GM19238 (cell line): ENCODE data around the gene GPD2.

Experiments
- DNase-seq: peaks from one replicate; pipeline ENCODE4 v3.0.0; 2011; ENCODE audit warnings: low spot score; ENCODE audit not compliant: insufficient read length

GPD2 gene

DNA sequence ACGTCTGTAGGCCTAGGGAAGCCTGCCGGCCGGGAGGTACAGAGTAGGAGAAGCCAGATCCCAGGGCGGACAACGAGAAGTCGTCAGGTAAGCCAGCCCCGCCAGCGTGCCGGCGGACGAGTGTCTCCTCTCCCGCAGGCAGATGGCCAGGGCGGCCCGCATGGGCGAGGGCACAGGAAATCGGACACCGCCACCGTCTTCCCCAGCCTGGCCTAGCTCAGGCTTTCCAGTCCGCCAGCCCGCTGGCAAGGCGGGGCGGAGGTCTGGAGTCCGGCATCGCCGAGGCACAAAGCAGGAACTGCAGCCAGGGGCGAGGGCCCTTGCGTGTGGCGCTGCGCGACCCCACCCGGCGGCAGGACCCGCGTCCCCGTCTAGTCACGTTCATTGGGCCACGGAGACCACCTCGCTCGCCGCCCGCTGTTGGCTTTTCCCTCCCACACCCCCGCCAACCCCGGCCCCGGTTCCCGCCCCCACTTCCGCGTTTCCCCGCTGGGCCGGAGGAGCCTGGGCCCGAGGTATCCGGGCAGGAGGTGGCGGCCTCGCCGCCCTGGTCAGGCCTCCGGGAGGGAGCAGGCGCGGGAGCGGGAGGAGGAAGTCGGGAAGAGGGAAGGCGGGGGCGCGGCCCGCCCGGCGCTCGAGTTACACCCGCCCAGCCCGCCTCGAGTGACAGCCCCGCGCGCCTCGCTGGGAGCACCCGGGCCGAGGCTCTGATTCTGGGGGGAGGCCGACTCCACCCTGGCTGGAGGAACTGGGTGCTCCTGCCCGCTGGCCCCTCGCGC is at the start of gene GPD2:
GPD2 (plus strand) TSS at position 662 of the 779 bp plus-strand sequence. CDS start 39,727 bp downstream, outside the sequence.
- DNase-seq: peak; percentile 52

DNA sequence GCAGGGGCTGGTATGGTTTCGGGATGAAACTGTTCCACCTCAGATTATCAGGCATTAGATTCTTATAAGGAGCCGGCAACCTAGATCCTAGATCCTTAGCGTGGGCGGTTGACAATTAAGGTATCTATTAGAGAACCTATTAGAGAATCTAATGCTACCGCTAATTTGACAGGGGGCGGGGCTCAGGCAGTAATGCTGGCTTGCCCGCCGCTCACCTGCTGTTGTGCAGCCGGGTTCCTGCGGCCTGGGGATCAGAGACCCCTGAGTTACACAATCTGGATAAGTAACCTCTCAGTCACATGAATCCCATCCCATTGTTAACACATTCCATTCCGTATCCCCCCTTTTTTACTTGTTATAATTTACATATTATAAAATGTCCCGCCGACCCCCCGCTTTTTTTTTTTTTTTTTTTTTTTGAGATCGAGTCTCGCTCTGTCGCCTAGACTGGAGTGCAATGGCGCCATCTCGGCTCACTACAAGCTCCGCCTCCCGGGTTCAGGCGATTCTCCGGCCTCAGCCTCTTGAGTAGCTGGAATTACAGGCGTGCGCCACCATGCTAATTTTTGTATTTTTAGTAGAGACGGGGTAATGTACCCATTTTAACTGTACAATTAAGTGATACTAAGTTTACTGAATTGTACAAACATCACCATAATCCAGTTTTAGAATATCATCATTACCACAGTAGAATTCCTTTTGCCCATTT is 42.0 kb upstream of the GPD2 start:
- DNase-seq: no peak

DNA sequence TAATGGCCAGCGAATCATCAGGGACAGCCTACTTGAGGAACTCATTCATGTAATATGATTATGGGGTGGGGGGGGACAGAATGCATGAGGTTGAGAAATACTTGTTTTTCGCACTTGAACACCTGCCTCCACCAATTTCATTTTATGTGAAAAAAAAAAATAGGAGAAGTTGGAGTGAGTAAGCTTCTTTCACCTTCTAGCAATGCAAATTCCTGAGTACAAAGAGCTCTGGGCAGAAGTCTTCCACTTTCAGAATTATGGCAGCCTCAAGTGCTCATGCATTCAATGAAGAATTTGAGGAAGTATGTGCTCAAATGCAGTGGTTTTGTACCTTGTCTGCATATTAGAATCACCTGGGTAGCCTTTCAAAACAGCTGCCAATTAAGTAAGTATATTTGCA is 40.1 kb upstream of the GPD2 start:
- no peak for DNase-seq

DNA sequence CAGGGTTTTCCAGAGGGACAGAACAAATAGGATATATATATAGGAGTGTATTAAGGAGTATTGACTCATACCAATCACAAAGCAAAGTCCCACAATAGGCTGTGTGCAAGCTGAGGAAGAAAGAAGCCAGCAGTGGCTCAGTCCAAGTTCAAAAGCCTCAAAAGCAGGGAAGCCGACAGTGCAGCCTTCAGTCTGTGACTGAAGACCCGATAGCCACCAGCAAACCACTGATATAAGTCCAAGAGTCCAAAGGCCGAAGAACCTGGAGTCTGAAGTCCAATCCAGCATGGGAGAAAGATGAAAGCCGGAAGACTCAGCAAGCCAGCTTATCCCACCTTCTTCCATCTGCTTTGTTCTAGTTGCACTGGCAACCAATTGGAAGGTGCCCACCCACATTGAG is 39.0 kb upstream of the GPD2 start:
- DNase-seq: no peak

DNA sequence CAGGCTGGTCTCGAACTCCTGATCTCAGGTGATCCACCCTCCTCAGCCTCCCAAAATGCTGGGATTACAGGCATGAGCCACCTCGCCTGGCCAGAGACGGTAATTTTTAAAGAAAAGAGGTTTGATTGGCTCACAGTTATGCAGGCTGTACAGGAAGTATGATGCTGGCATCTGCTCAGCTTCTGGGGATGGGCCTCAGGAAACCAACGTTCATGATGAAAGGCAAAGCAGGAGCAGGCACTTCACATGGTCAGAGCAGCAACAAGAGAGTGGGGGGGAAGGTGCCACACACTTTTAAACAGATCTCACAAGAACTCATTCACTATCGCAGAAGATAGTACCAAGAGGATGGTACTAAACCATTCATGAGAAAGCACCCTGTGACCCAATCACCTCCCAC is 38.0 kb upstream of the GPD2 start:
- no peak for DNase-seq

DNA sequence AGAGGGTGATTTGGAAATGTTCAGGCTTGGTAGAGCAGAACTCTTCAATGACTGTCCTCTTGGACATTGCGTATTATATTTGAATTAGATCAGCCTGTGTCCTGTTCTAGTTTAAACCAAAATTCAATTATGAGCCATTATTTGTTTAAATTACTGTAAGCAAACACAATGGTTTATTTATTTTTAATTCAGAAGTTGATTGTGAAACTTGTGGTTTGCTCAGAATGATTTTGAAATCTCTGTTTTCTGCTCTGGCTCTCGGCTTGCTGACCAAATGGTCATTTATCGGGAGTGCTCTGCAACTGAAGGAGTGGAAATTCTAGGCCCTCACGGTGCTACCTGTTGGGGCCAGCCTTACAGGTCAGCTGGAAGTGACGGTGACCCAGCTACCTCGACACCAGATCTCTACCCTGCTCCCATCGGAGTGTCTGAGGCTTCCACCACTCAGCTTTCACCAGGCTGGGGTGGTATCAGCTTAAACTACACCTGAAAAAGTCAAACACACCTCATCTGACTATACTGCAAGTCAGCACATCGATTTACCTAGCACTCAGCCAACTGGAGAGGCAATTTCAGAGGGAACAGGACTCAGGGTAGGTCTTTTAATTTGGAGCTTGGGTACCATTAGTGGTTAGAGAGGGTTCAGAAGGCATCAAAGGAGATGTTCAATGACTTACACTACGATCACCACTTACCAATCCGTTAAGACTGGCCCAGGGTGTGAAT is 36.8 kb upstream of the GPD2 start:
- no peak for DNase-seq

DNA sequence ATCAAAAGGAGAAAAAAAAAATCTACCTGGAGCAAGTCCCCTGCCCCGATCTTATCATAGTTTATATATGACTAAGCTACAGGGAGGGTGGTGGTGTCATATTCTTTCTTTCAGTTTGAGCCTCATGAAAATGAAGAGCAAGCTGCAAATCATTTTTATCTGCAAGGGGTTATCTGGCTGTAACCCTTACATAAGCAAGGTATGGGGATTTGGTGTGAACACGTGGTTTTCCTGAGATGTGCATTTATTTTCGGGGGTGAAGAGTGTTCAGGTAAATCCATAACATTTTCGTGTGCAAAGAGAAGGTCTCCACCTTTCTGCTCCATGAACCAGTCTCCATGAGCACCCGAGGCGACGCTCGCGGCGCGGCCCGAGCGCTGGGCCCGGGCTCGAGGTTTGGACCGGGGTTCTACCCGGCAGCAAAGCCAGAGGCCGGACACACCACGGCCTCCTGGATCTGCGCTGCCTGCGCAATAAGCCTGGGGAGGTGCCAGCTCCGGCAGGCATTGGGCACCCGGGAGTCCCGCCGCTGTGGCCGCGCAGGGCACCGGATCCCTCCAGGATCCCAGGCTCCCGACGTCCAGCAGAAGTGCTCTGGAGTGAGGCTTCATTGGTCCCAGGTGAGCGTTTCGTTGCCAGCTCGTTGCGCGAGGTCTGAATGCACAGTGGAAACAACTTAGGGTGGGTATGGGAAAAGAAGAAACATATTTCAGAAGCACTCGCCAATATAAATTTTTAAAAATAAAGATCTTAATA is 36.1 kb upstream of the GPD2 start:
- DNase-seq: peak; percentile 35

DNA sequence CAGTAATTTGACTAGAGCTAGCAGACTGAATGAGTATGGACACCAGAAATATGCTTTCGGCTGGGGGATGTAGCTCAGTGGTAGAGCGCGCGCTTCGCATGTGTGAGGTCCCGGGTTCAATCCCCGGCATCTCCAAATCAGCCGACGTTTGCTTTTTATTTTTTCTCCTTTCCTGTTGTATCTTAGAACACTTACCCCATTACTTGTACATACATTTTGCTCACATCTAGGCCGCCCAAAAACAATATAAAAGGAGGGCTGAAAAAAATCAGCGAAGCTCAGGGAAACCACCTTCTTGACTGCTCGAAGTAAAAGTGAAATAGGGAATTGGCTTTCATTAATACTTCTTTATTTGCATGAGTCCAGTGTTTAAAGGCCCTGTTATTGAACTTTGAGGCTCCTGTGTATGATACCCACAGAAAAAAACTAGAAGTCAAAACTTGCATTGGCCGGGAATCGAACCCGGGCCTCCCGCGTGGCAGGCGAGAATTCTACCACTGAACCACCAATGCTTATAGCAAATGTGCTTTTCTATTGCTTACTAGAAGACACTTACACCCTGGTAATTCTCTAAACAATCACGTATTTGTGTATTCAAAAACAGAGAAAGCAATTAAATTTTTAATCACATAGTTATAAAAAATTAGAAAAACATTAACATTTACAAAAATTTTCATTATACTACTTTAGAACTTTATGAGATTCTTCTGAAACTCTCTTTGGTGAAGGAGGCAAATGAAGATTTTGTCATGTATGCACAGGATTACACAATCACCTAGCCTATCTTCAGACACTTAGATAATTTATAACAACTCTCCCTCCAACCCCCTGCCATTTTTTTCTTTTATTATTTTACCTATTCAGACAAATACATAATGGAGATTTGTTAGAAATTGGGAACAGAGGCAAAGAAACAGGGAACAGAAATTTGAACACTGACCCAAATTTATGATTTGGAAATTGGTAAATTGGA is 35.2 kb upstream of the GPD2 start:
- no peak for DNase-seq

DNA sequence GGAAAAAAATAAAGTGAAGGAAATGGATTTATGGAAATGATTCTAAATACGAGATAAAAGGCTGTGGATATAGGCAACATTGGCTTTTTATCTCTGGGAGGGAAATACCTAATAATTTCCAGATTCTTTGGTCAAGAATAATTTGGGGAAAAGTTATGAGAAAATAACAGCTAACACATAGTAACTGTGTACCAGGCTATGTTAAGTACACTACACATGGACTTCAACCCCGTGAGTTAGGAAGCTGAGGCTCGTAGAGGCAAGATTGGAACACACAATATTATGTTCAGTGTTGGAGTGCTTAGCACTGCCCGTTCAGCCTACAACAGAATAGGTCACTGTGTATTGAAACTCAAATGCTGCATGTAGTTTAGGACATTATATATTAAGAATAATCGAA is 34.3 kb upstream of the GPD2 start:
- DNase-seq: no peak

DNA sequence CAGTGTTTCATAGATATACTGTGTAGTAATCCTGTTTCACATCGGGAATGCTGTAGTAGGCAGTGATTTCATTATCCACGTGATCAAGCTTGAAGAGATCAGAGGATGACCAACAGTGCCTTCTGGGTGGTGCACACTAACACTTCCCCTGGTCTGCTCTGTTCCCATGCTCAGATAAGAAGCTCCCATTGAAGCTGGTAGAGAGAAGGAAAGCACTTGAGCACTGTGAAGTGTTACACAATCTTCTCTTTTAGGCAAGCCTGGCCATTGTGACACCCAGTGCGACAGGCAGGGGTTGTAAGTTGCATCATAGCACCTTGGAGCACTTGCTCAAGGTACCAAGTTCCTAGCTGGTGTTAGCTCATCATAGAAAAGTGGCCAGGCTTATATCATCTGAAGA is 30.6 kb upstream of the GPD2 start:
- DNase-seq: no peak

DNA sequence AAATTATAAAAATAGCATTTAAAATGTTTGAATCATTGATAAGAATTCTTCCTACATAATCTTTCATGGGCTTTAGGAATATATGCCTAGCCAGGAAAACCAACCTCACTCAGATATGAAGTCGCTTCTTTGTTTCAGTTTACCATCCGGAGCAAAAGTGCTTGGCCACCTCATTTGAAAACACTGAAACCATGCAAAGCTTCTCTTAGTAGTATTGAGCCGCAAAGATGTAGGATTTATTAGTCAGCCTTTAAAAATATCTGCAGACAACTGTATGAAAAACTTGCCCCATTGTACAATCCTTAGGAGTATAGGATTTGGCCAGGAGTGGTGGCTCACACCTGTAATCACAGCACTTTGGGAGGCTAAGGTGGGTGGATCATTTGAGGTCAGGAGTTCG is 24.3 kb upstream of the GPD2 start:
- no peak for DNase-seq

DNA sequence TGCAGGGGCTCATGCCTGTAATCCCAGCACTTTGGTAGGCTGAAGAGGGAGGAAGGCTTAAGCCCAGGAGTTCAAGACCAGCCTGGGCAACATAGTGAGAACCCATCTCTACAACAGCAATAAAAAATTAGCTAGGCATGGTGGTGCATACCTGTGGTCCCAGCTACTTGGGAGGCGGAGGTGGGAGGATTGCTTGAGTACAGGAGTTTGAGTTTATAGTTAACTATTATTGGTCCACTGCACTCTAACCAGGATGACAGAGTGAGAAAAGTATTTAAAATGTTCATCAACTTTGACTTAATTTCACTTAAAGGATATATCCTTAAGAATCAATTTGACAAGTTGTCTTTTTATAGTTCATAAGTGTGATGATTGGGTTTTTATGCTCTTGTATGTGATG is 14.3 kb upstream of the GPD2 start:
- DNase-seq: no peak

DNA sequence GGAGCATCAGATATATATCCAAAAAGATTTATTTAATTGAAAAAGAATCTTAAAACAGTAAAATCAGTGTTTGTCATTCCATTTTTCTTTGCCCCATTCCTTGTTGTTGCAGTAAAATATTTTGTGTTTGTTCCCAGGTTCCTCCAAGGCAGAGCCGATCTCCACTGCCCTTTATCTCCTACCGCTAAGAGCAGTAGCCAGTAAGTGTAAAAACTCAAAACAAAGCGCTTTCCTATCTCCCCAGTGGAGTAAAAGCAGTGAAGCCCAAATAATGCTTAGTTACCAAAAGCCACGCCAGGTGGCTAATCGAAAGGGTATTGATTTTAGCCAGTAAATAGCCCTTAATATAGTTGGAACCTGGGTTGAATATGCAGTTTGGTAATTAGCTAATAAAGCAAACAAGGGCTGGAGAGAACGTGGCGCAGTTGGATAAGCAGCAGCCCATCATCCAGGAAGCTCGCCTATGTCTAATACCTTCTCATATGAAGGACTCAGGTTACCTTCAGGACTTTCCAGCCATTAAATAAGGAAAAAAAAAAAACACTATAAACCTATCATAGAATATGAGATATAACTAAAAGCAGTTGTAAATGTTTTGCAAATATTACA is 12.4 kb upstream of the GPD2 start:
- no peak for DNase-seq

DNA sequence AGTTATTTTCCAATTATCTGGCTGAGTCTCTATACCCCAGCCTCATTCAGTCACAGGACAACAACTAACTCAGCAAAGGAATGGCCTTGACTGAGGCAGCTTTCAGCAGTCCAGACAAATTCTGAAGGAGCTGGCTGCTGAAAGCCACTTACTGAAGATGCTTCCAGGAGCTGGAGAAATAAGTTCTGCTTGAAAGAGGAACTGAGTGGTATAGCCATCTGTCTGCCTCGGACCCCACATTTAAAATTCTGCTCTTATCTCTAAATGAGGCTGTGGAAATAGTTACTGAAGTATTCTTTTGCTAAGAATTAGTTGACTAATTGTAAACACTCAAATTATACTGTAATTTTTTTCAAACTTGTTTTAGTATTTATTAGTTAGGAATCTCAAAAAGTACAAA is 9.1 kb upstream of the GPD2 start:
- DNase-seq: no peak

DNA sequence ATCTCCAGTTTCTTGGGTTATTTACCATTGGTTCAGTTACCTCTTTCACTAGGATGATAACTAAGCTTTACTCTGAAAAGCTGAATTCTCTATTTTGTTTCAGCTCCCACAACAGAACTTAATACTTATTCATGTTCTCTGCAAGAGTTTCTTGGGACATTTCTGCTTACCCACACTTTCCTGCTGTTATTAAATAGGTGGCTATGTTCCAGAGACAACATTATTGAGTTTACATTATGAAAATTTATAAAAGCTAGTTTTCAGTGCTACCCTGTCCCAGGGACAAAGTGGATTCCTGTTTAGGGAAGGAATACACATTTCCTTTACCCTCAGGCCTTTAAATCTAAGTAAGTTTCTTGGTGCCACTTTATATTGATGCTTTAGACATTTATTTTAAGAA is 7.0 kb upstream of the GPD2 start:
- no peak for DNase-seq

DNA sequence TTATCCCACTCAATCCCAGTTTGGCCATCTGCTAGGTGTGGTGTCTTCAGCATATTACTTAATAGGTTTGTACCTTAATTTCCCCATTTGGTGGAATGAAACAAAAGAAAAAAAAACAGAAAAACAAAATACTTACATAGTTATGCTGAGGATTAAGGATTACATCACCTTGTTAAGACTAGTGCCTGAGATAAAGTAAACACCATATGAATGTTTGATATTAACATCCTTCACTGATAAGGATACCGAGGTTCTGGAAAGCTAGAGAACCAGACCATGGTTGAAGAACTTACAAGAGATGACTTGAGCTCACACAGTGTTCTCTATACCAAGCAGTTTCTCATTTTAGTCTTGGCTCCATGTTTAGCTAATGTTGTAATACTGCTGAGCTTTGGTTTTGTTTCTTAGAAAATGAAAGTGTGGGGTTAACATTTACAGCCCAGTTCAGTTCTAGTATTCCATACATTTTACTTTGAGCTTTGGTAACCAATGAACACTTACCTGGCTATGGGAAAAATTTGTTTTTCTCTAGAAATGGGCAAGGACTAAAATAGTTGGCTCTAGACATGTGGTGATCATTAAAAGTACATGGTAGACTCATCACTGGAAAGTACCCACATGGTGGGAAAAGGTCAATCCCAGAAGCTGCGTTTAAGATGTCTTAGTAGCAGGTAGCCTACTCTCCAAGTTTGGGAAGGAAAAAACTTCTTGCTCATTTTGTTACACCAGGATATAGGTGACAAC is 5.8 kb upstream of the GPD2 start:
- DNase-seq: no peak

DNA sequence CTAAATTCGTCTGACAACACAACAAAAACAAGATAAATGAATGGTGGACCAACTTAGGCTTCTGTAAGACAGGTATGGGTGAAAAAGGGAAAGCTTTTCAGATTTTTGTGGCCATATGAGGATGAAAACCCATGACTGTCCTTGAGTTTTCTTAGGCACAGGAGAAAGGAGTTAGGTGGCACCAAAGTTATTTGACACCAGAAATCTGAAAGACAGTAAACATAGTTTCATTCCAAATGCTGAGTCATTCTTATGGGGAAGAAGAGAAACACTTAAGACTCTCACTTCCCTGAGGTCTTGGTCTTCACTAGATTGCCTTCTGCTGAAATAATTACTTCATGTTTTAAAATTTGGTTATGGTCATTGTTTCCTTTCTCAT is 5.2 kb upstream of the GPD2 start:
- DNase-seq: peak; percentile 23

DNA sequence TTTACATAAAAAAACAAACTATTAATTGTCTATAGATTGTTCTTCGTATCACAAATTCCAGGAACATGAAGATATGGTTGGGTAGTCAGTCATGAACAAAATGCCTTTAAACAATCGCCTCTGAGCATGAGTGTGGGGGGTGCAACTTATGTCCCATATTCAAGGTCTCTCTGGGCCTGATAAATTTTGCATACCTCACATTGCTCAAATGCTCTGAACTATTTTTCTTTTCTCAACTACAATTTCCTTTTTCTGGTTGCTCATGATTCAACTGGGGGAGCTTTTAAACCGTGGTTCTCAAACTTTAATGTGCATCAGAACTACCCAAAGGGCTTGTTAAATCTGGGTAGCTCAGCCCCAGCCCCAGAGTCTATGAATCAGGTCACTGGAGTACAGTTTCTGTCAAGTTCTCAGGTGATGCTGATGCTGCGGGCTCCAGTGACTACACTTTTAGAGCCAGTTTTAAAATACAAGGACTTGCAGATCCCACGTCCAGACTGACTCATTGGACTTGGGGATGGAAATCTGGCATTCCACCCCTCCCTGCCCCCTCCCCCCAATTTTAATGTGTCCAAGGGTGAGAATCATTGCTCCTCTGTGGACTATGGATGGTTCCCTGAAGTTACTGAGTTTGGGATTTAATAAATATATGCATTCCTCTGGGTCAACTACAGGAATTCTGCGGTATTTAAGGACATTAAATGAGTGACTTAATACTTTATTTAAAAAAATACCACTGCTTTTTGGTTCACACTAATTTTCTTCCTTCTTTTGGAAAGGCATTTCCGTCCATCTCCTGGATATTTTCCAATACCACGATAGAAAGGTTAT is 1.5 kb upstream of the GPD2 start:
- DNase-seq: no peak

DNA sequence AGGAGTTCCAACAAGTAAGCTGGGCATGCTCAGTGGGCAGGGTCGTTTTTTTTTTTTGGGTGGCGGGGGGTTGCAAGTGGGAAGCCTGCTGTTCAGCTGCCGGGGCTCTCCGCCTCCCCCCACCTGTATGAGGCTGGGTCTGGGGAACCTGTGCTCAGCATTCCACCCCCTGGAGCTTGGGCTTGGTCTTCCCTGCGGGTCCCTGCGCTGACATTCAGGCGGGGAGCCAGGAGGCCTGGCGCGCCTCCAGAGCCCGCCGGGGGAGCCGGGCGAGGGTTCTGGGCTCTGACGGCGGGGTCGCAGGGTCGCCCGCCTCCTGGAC is 822 bp upstream of the GPD2 start:
- no peak for DNase-seq
